ENCODE data around the gene COL4A1. TPM values are rescaled to one million over a fixed set of nuclear protein-coding genes. Genes with fewer than 3 reads are reported as not detected.

Gene COL4A1
- total RNA-seq, 2 experiments from 2014 or later: 0.08 to 0.16 TPM

DNA sequence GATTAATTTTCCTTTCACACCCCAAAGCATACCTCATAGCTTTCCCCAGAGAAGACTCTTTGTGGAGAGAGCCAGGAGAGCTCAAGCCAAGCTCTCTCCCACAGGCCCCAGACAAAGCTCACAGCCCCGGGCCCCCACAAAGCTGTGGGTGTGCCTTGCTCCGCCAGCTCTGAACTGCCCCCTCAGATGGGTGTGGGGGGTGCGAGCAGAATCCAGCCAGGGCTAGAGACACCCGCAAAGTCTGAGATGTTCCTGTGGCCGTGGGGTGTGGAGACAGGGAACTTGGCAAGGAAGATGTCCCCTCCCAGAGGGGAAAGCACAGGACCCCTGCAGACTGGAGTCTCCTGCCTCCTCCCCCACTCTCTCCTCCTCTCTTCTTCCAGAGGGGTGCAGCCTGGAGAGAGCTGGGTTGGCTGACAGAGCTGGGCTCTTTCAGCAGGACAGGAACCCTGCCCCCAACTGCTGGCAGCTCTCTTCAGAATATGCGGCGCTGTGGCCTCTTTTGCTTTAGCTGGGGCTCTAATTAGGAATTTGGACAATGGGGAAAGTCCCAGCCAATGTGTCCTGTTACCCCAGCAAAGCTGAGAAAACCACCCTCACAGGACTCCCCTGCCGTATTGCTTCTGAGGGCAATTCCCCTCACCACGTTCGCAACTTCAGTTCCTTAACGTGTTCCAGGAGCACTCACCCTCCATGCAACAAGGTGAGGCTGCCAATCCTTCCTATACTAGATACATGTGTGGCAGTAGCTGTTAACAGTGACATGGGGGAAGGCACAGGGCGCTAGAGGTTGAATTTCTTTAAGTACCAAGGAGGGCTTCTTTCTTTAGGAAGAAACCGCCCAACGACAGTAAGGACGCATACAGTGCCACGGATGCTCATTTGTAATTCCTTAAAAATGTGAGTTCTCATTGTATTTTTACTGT is 170.0 kb downstream of the COL4A1 start:
- DNase-seq (peak in 1 of 14 experiments; percentile 19), ATAC-seq (ENCODE audit: poor library complexity) (no peak)
- Histone ChIP-seq H3K27me3 (ENCODE audit: control insufficient read depth in 1 of 2, insufficient read depth in 2 of 2, low read length in 2 of 2) (peaks cover 16 to 24% of the 10 kb centered on the region in 2 experiments), H3K36me3 (ENCODE audit: insufficient read depth, low read length) (no peaks in the 10 kb centered on the region), H3K9me3 (ENCODE audit: control insufficient read depth in 1 of 2, insufficient read depth in 1 of 2, low read length in 2 of 2) (peaks cover 0 to 4% of the 10 kb centered on the region in 2 experiments), H3K27ac (ENCODE audit: low read depth in 1 of 2, low read length in 2 of 2) (no peak overlapping the region), H3K4me3 (ENCODE audit: low read length) (no peak overlapping the region), H3K4me1 (ENCODE audit: insufficient read depth, low read length) (peaks cover 18% of the 10 kb centered on the region)
- ChIA-PET CTCF (no interaction called here), POLR2A (no interaction called here)
- TF ChIP-seq, protein P1, sequence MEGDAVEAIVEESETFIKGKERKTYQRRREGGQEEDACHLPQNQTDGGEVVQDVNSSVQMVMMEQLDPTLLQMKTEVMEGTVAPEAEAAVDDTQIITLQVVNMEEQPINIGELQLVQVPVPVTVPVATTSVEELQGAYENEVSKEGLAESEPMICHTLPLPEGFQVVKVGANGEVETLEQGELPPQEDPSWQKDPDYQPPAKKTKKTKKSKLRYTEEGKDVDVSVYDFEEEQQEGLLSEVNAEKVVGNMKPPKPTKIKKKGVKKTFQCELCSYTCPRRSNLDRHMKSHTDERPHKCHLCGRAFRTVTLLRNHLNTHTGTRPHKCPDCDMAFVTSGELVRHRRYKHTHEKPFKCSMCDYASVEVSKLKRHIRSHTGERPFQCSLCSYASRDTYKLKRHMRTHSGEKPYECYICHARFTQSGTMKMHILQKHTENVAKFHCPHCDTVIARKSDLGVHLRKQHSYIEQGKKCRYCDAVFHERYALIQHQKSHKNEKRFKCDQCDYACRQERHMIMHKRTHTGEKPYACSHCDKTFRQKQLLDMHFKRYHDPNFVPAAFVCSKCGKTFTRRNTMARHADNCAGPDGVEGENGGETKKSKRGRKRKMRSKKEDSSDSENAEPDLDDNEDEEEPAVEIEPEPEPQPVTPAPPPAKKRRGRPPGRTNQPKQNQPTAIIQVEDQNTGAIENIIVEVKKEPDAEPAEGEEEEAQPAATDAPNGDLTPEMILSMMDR (IDR thresholded peaks at IDR 0.05): no peak
- H3K27me3 Mint-ChIP-seq: peaks cover 55% of the 10 kb centered on the region
- peaks cover 12% of the 10 kb centered on the region for H3K4me1 Mint-ChIP-seq (ENCODE audit: low read depth)
- no peaks in the 10 kb centered on the region for H3K36me3 Mint-ChIP-seq (ENCODE audit: low read depth)
- no peak overlapping the region for H3K27ac Mint-ChIP-seq
- H3K9me3 Mint-ChIP-seq: no peaks in the 10 kb centered on the region
- H3K4me3 Mint-ChIP-seq: peak overlapping the region; percentile 35
- intact Hi-C loops (cut with DNase I, micrococcal nuclease): no loop called here

DNA sequence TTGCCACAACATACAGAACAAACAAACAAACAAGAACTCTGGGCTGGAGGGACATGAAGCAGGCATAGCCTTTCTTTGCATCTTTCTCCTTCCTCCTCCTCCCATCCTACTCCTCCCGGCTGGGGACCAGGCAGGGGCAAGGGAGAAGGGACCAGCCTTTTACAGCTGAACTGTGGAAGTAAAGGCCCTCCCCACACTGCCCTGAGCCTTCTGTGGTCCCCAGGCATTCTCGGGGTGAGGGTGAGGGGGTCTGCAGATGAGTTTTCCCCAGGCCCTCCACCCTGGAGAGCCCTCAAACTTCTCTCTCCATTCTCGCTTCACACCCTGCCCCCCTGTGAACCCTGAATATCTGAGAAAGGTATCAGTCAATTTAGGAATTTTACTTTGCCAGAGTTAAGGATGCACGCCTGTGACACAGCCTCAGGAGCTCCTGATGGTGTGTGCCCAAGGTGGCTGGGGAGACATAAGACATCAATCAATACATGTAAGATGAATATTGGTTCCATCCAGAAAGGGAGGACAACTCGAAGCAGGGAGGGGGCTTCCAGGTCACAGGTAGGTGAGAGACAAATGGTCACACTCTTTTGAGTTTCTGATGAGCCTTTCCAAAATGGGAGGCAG is 170.9 kb downstream of the COL4A1 start:
- Mint-ChIP-seq H3K36me3 (ENCODE audit: low read depth) (no peaks in the 10 kb centered on the region), H3K27ac (no peak overlapping the region), H3K27me3 (peaks cover 57% of the 10 kb centered on the region), H3K4me3 (no peak overlapping the region), H3K9me3 (no peaks in the 10 kb centered on the region), H3K4me1 (ENCODE audit: low read depth) (peaks cover 12% of the 10 kb centered on the region)
- Histone ChIP-seq H3K27ac (ENCODE audit: low read depth in 1 of 2, low read length in 2 of 2) (no peak overlapping the region), H3K27me3 (ENCODE audit: control insufficient read depth in 1 of 2, insufficient read depth in 2 of 2, low read length in 2 of 2) (peaks cover 19 to 24% of the 10 kb centered on the region in 2 experiments), H3K36me3 (ENCODE audit: insufficient read depth, low read length) (no peaks in the 10 kb centered on the region), H3K9me3 (ENCODE audit: control insufficient read depth in 1 of 2, insufficient read depth in 1 of 2, low read length in 2 of 2) (peaks cover 0 to 1% of the 10 kb centered on the region in 2 experiments), H3K4me3 (ENCODE audit: low read length) (no peak overlapping the region), H3K4me1 (ENCODE audit: insufficient read depth, low read length) (peaks cover 18% of the 10 kb centered on the region)
- POLR2A ChIA-PET: no interaction called here
- CTCF ChIA-PET: no interaction called here
- TF ChIP-seq, protein P1 (IDR thresholded peaks at IDR 0.05): no peak
- intact Hi-C loops (cut with DNase I, micrococcal nuclease): no loop called here
- DNase-seq: no peak
- no peak for ATAC-seq (ENCODE audit: poor library complexity)

DNA sequence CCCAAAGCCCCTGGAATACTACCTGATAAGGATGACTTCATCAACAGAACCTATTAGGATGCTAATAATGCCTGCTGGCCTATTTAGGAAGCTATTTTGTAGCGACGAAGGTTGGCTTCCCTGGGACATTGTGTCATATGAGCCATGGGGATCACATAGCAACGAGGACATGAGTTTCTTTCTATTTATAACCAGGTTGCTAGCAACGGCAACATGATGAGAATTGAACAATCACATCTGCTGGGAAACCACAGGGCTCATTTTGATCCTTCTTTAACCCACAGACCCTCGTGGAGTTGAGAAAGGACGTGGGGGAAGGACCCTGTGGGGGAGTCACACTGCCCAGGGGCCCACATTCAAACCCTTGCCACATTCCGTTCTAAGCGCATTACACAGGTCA is 172.2 kb downstream of the COL4A1 start:
- intact Hi-C loops (cut with DNase I, micrococcal nuclease): no loop called here
- H3K9me3 Mint-ChIP-seq: no peaks in the 10 kb centered on the region
- TF ChIP-seq, protein P1 (IDR thresholded peaks at IDR 0.05): no peak

More for the DNA sequence above, 172.2 kb downstream of the COL4A1 start:
- Mint-ChIP-seq H3K4me3 (no peak overlapping the region), H3K36me3 (ENCODE audit: low read depth) (no peaks in the 10 kb centered on the region), H3K27me3 (peaks cover 60% of the 10 kb centered on the region), H3K27ac (no peak overlapping the region), H3K4me1 (ENCODE audit: low read depth) (peaks cover 12% of the 10 kb centered on the region)
- no peaks in the 10 kb centered on the region for H3K9me3 ChIP-seq (ENCODE audit: control insufficient read depth in 1 of 2, insufficient read depth in 1 of 2, low read length in 2 of 2)
- DNase-seq (no peak), ATAC-seq (ENCODE audit: poor library complexity) (no peak)
- ChIA-PET CTCF (no interaction called here), POLR2A (no interaction called here)
- peaks cover 18% of the 10 kb centered on the region for H3K4me1 ChIP-seq (ENCODE audit: insufficient read depth, low read length)
- H3K27me3 ChIP-seq (ENCODE audit: control insufficient read depth in 1 of 2, insufficient read depth in 2 of 2, low read length in 2 of 2): peaks cover 19 to 24% of the 10 kb centered on the region in 2 experiments
- H3K36me3 ChIP-seq (ENCODE audit: insufficient read depth, low read length): no peaks in the 10 kb centered on the region
- no peak overlapping the region for H3K27ac ChIP-seq (ENCODE audit: low read depth in 1 of 2, low read length in 2 of 2)
- H3K4me3 ChIP-seq (ENCODE audit: low read length): no peak overlapping the region

Data from CD4-positive, alpha-beta T cell (primary cell).